ENCODE data around the gene COL9A1.

GRCh38 chr6:70270287-70271005 is 32.4 kb downstream of the COL9A1 start:
- no peak for TF ChIP-seq POLR2AphosphoS5 (IDR thresholded peaks at IDR 0.05; ENCODE audit: low read depth, low read length)
- TF ChIP-seq RAD21 (IDR thresholded peaks at IDR 0.05; ENCODE audit: low read length): no peak
- TF ChIP-seq MEF2A (IDR thresholded peaks at IDR 0.05; ENCODE audit: borderline replicate concordance, low read depth): no peak
- no peak for TF ChIP-seq TEAD4 (IDR thresholded peaks at IDR 0.05; ENCODE audit: borderline replicate concordance, insufficient read depth)
- TF ChIP-seq CTCF (IDR thresholded peaks at IDR 0.05): no peak
- TF ChIP-seq FOXM1 (IDR thresholded peaks at IDR 0.05; ENCODE audit: low read depth): no peak
